GM12878 (cell line): ENCODE data around the gene SETDB1. TPM values are rescaled to one million over a fixed set of nuclear protein-coding genes. Genes with fewer than 3 reads are reported as not detected.
A peak's percentile ranks its signal among the peaks of the same experiment; 100 is the strongest.

ENCODE experiments used
- ATF7 ChIP-seq: fragments of 450-650 bp; IDR thresholded peaks from 2 replicates; pipeline ENCODE4 v1.6.1; 2016; ENCODE audit warnings: low read depth, mild to moderate bottlenecking
- BACH1 ChIP-seq: fragments of 450-650 bp; IDR thresholded peaks from 2 replicates; pipeline ENCODE4 v1.6.1; 2017; ENCODE audit warnings: mild to moderate bottlenecking, borderline replicate concordance
- CBX5 ChIP-seq: sonication (generic); IDR thresholded peaks from 2 replicates; pipeline ENCODE4 v1.6.1; 2016; ENCODE audit warnings: low read depth, moderate library complexity, mild to moderate bottlenecking, inconsistent platforms
- HDAC2 ChIP-seq: fragments of 200-600 bp; sonication (generic); IDR thresholded peaks from 2 replicates; pipeline ENCODE4 v1.6.1; 2017
- HDAC6 ChIP-seq: fragments of 200-600 bp; sonication (generic); IDR thresholded peaks from one replicate; pipeline ENCODE4 v1.8.0; 2017; ENCODE audit warnings: antibody characterized with exemption; ENCODE audit not compliant: unreplicated experiment
- MEF2B ChIP-seq: fragments of 450-650 bp; IDR thresholded peaks from 2 replicates; pipeline ENCODE4 v1.6.1; 2018; ENCODE audit warnings: mild to moderate bottlenecking, moderate library complexity; ENCODE audit not compliant: partially characterized antibody, poor library complexity, severe bottlenecking
- MTA2 ChIP-seq: fragments of 450-650 bp; IDR thresholded peaks from 2 replicates; pipeline ENCODE4 v1.6.1; 2016; ENCODE audit warnings: low read depth, mild to moderate bottlenecking, moderate library complexity
- MYC ChIP-seq: IDR thresholded peaks from 2 replicates; pipeline ENCODE4 v1.6.1; 2011; ENCODE audit warnings: mild to moderate bottlenecking, low read length, moderate library complexity, inconsistent platforms; ENCODE audit not compliant: insufficient read depth, insufficient replicate concordance, insufficient read length, severe bottlenecking
- PML ChIP-seq: IDR thresholded peaks from 2 replicates; pipeline ENCODE4 v1.6.1; 2012; ENCODE audit warnings: low read length, inconsistent platforms
- POLR2AphosphoS5 ChIP-seq: IDR thresholded peaks from 2 replicates; pipeline ENCODE4 v1.6.1; 2011; ENCODE audit warnings: mild to moderate bottlenecking, low read length, inconsistent platforms
- RAD51 ChIP-seq: fragments of 450-650 bp; IDR thresholded peaks from 2 replicates; pipeline ENCODE4 v1.6.1; 2016; ENCODE audit warnings: moderate library complexity, mild to moderate bottlenecking, inconsistent platforms
- RUNX3 ChIP-seq: IDR thresholded peaks from 2 replicates; pipeline ENCODE4 v1.6.1; 2012; ENCODE audit warnings: low read length, inconsistent platforms
- SIN3A ChIP-seq: IDR thresholded peaks from 2 replicates; pipeline ENCODE4 v1.6.1; 2012; ENCODE audit warnings: low read depth, low read length, improper control_type of control experiment
- SMAD1 ChIP-seq: fragments of 450-650 bp; IDR thresholded peaks from 2 replicates; pipeline ENCODE4 v1.6.1; 2018; ENCODE audit warnings: mild to moderate bottlenecking, low read depth; ENCODE audit not compliant: partially characterized antibody
- SPI1 ChIP-seq: IDR thresholded peaks from 2 replicates; pipeline ENCODE4 v1.6.1; 2011; ENCODE audit warnings: low read depth, mild to moderate bottlenecking, low read length, moderate library complexity, borderline replicate concordance; ENCODE audit not compliant: insufficient read depth
- SUPT20H ChIP-seq: IDR thresholded peaks from 2 replicates; pipeline ENCODE4 v1.6.1; 2011; ENCODE audit warnings: low read depth, mild to moderate bottlenecking, low read length, moderate library complexity, borderline replicate concordance; ENCODE audit not compliant: control insufficient read depth
- TARDBP ChIP-seq: IDR thresholded peaks from 2 replicates; pipeline ENCODE4 v1.6.1; 2016; ENCODE audit warnings: borderline replicate concordance
- TBL1XR1 ChIP-seq: IDR thresholded peaks from 2 replicates; pipeline ENCODE4 v1.6.1; 2012; ENCODE audit warnings: low read depth, low read length, improper control_type of control experiment
- YY1 ChIP-seq: IDR thresholded peaks from 2 replicates; pipeline ENCODE4 v1.6.1; 2011; ENCODE audit warnings: low read depth, mild to moderate bottlenecking, low read length
- ZNF217 ChIP-seq: fragments of 450-650 bp; IDR thresholded peaks from 2 replicates; pipeline ENCODE4 v1.6.1; 2017; ENCODE audit warnings: antibody characterized with exemption, mild to moderate bottlenecking
- ZNF274 ChIP-seq: IDR thresholded peaks from one replicate; pipeline ENCODE4 v1.8.0; 2011; ENCODE audit not compliant: insufficient read length, insufficient read depth
- ZNF384 ChIP-seq: IDR thresholded peaks from 2 replicates; pipeline ENCODE4 v1.6.1; 2012; ENCODE audit warnings: low read depth, mild to moderate bottlenecking, low read length, improper control_type of control experiment, borderline replicate concordance
- ZNF622 ChIP-seq: fragments of 450-650 bp; IDR thresholded peaks from 2 replicates; pipeline ENCODE4 v1.6.1; 2017; ENCODE audit warnings: mild to moderate bottlenecking, inconsistent platforms
- polyA plus RNA-seq, 11 experiments: library from polyadenylated mRNA; depleted of rRNA in 4 of 11; unstranded in 6 of 11; stranded (reverse) in 5 of 11; fragments of >200 nt; fragmentation: Nextera tagmentation in 4 of 11; fragmentation: Illumina TruSeq in 1 of 11; extraction: Ambion mirVana in 4 of 11; extraction: Trizol in 1 of 11; gene quantifications; 1 replicate in 1 of 11; 2 replicates in 10 of 11; pipeline versions ENCODE4 v1.2.1 to v1.2.3, GENCODE V29; 2011 to 2016; ENCODE audit warnings: inconsistent platforms in 2 of 11, missing spikeins in 2 of 11, low read depth in 1 of 11
- total RNA-seq, 4 experiments: library from RNA; depleted of rRNA in 3 of 4; stranded (reverse); fragments of >200 nt in 3 of 4; fragmentation: Illumina TruSeq in 1 of 4; extraction: Trizol in 1 of 4; gene quantifications; 2 replicates each; pipeline versions ENCODE4 v1.2.1 to v1.2.3, GENCODE V29; 2013 to 2021
- TF ChIP-seq, protein P1 (sequence below): fragments of 450-650 bp; formaldehyde crosslinking; IDR thresholded peaks from 2 replicates; pipeline ENCODE4 v1.5.0; 2022; ENCODE audit warnings: mild to moderate bottlenecking, missing genetic modification characterization
- TF ChIP-seq, protein P2 (sequence below): IDR thresholded peaks from 2 replicates; pipeline ENCODE4 v1.6.1; 2011; ENCODE audit warnings: borderline replicate concordance, low read depth, mild to moderate bottlenecking, moderate library complexity, low read length; ENCODE audit not compliant: insufficient read depth, poor library complexity, severe bottlenecking
- TF ChIP-seq, protein P3 (sequence below): fragments of 450-650 bp; IDR thresholded peaks from 2 replicates; pipeline ENCODE4 v1.6.1; 2017; ENCODE audit warnings: antibody characterized with exemption, mild to moderate bottlenecking, moderate library complexity

SETDB1 gene
- total and polyA plus RNA-seq, 10 of the 15 experiments (the other 5 are each of a cell fraction or from before 2014, with no cell fraction given) = 14.3 to 56.7 (median 35.7) TPM

DNA sequence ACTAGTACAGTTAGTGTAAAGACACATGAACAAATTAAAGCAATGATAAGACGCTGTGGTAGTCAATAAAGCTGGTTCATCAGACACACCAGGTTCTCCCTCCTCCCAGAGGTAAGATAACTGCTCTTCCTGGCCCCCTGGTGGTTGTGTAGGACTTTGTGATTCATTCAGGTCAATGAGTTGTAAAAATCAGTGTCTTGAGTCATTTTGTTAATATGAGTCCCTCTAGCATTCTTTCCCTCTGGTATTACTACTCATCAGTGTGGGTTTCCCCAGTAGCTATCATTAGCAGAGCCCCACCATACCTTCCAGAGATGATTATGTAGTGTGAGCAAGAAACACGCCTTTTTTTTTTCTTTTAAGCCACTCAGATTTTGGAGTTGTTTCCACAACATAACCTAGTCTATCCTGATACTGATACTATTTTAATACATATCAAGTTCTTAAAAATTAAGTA, 3.6 kb upstream of the SETDB1 start (continued):
- TF ChIP-seq, protein P1, sequence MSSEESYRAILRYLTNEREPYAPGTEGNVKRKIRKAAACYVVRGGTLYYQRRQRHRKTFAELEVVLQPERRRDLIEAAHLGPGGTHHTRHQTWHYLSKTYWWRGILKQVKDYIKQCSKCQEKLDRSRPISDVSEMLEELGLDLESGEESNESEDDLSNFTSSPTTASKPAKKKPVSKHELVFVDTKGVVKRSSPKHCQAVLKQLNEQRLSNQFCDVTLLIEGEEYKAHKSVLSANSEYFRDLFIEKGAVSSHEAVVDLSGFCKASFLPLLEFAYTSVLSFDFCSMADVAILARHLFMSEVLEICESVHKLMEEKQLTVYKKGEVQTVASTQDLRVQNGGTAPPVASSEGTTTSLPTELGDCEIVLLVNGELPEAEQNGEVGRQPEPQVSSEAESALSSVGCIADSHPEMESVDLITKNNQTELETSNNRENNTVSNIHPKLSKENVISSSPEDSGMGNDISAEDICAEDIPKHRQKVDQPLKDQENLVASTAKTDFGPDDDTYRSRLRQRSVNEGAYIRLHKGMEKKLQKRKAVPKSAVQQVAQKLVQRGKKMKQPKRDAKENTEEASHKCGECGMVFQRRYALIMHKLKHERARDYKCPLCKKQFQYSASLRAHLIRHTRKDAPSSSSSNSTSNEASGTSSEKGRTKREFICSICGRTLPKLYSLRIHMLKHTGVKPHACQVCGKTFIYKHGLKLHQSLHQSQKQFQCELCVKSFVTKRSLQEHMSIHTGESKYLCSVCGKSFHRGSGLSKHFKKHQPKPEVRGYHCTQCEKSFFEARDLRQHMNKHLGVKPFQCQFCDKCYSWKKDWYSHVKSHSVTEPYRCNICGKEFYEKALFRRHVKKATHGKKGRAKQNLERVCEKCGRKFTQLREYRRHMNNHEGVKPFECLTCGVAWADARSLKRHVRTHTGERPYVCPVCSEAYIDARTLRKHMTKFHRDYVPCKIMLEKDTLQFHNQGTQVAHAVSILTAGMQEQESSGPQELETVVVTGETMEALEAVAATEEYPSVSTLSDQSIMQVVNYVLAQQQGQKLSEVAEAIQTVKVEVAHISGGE (CRISPR knock-in tag) = no peak
- TF ChIP-seq SIN3A (no peak), HDAC6 (no peak), ZNF384 (peak; percentile 61), TARDBP (no peak), SMAD1 (no peak), ZNF217 (no peak), BACH1 (no peak), RAD51 (no peak), POLR2AphosphoS5 (no peak), ZNF274 (no peak), MEF2B (peak; percentile 46), ATF7 (peak; percentile 72), HDAC2 (no peak), SPI1 (no peak), TBL1XR1 (no peak), MTA2 (peak; percentile 41), SUPT20H (no peak), PML (no peak), RUNX3 (peak; percentile 70), ZNF622 (no peak), YY1 (peak; percentile 61; the same call in 1 of the 2 replicates), CBX5 (no peak), MYC (no peak)
- TF ChIP-seq, protein P2, sequence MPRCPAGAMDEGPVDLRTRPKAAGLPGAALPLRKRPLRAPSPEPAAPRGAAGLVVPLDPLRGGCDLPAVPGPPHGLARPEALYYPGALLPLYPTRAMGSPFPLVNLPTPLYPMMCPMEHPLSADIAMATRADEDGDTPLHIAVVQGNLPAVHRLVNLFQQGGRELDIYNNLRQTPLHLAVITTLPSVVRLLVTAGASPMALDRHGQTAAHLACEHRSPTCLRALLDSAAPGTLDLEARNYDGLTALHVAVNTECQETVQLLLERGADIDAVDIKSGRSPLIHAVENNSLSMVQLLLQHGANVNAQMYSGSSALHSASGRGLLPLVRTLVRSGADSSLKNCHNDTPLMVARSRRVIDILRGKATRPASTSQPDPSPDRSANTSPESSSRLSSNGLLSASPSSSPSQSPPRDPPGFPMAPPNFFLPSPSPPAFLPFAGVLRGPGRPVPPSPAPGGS = peak; percentile 38
- TF ChIP-seq, protein P3, sequence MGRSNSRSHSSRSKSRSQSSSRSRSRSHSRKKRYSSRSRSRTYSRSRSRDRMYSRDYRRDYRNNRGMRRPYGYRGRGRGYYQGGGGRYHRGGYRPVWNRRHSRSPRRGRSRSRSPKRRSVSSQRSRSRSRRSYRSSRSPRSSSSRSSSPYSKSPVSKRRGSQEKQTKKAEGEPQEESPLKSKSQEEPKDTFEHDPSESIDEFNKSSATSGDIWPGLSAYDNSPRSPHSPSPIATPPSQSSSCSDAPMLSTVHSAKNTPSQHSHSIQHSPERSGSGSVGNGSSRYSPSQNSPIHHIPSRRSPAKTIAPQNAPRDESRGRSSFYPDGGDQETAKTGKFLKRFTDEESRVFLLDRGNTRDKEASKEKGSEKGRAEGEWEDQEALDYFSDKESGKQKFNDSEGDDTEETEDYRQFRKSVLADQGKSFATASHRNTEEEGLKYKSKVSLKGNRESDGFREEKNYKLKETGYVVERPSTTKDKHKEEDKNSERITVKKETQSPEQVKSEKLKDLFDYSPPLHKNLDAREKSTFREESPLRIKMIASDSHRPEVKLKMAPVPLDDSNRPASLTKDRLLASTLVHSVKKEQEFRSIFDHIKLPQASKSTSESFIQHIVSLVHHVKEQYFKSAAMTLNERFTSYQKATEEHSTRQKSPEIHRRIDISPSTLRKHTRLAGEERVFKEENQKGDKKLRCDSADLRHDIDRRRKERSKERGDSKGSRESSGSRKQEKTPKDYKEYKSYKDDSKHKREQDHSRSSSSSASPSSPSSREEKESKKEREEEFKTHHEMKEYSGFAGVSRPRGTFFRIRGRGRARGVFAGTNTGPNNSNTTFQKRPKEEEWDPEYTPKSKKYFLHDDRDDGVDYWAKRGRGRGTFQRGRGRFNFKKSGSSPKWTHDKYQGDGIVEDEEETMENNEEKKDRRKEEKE = no peak
